ENCODE data around the gene ZNF483.
"Not testable (repeated sequence)": the region's sequence is repeated elsewhere in the genome, so short reads cannot be mapped to it uniquely, and the experiment has no call there.

ZNF483 gene

GRCh38 chr9:111610149-111610548 is 85.2 kb downstream of the ZNF483 start:
- DNase-seq (ENCODE audit: low read depth), result no peak

GRCh38 chr9:111610845-111611244 is 85.9 kb downstream of the ZNF483 start:
- DNase-seq (ENCODE audit: low read depth), result no peak

GRCh38 chr9:111613436-111614040 is 88.6 kb downstream of the ZNF483 start:
- DNase-seq (ENCODE audit: low read depth), result no peak

GRCh38 chr9:111615928-111616327 is 90.9 kb downstream of the ZNF483 start:
- no peak for DNase-seq (ENCODE audit: low read depth)

GRCh38 chr9:111617349-111617748 is 92.4 kb downstream of the ZNF483 start:
- DNase-seq (ENCODE audit: low read depth), result not testable (repeated sequence)

- DNase-seq (ENCODE audit: low read depth), result peak; percentile 53
Observed at GRCh38 chr9:111621895-111622480, 97.0 kb downstream of the ZNF483 start.

GRCh38 chr9:111622626-111623025 is 97.6 kb downstream of the ZNF483 start:
- peak; percentile 91 for DNase-seq (ENCODE audit: low read depth)
